Umbilical cord (tissue), 2 donors: ENCODE data around the gene ZNF549. TPM values are rescaled to one million over a fixed set of nuclear protein-coding genes. Genes with fewer than 3 reads are reported as not detected.

Source experiments
- DNase-seq: peaks from one replicate; pipeline ENCODE4 v3.0.0-alpha.2; 2015; ENCODE audit warnings: low spot score
- total RNA-seq: library from RNA; depleted of rRNA; stranded (reverse); fragments of >200 nt; gene quantifications from one replicate; pipeline ENCODE4 v1.2.3, GENCODE V29; 2014; ENCODE audit warnings: low replicate concordance; ENCODE audit not compliant: insufficient read depth

Gene ZNF549
- total RNA-seq, 1 donor from 2014 or later: 12.5 TPM

DNA sequence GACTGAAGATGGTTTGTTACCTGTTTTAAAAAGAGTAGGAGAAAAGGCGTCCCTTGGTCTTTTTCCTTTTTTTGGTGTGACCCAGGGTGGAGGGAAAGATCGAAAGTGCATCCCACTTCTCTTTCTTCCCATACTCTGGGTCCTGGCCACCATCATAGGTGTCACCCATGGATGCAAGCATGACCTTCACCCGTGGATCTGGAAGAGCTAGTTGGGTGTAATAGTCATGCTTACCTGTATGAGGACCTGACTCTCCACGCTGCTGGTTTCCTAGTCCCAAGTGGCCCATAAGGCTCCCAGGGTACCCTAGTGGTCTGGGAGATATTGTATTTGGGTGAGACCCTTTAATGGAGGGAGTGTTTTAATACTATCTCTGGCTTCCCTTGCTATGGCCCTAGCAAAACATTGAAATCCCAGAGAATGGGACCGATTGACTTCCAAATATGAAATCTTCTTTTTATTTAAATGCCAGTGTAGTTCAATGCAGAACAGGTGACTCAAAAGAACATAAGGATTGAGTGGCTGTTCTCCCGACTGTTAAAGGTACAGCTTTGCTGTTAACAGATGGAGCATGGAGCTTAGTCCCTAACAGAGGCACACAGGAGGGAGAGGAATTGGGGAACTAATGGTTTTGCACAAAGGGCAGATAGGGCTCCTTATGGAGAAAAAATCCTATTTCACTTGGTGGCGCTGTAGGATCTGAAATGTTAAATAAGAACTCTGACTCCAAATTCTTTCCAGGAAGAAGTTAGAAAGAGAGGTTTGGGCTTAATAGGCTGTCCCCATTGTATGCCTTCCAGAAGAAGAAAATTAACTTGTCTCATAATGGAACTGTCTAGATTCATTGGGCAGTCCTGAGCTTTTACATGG is 39.5 kb downstream of the ZNF549 start:
- no peak for DNase-seq

DNA sequence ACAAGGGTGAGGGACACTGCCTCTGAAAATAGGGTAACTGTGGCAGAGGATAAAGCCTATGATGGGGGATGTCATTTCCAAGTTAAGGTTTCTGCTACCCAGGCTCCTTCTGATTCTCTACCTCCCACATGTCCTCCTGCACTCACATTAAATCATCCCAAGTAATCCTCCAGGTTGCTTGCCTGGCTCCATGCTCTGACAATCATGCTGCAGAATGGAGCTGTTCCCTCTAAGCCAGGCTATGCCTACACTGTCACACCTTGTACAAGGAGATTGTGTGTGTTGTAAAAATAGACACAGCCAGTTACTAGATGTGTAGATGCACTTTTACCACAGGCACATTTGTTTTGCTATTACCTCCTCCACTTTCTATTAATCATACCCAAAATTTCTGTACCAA is 43.6 kb downstream of the ZNF549 start:
- DNase-seq: no peak

DNA sequence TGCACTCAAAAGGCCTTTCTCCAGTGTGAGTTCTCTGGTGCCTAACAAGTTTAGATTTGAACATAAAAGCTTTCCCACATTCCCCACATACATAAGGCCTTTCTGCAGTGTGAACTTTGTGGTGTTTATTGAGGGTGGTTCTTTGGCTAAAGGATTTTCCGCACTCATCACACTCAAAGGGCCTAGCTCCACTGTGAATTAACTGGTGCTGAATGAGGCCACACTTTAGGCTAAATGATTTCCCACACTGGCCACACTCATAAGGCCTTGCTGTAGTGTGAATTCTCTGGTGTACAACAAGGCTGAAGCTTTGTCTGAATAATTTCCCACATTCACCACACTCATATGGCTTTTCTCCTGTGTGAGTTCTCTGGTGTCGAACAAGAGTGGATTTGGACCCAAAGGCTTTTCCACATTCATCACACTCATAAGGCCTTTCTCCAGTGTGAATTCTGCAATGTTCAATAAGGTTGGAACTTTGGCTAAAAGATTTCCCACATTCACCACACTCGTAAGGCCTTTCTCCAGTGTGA is 45.3 kb downstream of the ZNF549 start:
- DNase-seq: no peak

DNA sequence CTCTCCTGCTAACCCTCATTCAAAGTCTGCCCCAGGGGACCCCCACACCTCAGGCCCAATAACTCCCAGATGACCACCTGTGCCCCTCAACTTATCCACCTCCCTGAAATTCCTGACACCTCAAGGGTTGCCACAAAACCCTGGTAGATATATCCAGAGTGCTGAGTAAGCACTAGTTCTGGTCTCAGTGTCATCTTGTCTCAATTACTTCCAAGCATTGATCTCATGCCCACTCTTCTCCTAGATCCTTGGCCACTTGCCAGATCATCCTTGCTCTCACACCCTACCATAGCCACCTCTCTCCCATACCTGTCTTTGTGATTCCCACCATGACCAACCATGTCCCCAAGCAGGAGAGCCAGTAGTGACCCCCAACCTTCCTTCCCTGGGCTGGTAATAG is 49.5 kb downstream of the ZNF549 start:
- DNase-seq: no peak

DNA sequence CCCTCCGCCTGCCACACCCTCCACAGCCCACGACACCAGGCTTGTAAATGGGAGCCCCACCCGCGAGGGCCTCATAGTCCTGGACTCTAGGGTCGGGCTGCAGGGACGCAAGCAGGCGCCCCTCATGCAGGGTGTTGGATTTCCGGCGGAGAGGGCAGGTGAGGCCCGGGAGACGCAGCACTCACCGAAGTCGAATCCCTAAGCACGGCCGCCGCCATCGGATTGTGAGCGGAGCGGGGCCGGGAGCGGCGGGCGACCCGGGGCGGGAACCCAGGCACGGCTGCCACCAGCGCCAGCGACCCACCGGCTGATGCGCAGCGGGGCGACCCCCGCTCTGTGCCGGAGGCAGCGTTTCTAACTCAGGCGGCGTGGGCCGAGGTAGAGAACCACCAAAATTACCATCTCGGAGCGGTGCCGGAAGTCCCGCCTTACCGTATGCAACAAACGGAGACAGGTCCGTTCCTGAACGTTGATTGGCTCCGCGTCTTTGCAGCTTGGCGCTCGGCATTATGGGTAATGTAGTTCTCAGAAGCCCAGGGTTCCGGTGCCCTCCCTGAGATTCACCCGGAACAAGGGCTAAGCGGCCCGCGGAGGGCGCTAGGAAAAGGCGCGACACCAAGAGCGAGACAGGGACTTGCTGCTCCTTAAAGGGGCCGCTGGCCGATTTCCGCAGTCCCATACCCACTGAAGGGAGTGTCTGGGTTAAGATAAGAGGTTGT is 51.5 kb downstream of the ZNF549 start, which contains the start of gene ZNF416:
TSS of gene ZNF416 (minus strand) at position 425 of the 719 bp plus-strand sequence. CDS start at position 218, 207 bp downstream.
- DNase-seq: peak; percentile 100

DNA sequence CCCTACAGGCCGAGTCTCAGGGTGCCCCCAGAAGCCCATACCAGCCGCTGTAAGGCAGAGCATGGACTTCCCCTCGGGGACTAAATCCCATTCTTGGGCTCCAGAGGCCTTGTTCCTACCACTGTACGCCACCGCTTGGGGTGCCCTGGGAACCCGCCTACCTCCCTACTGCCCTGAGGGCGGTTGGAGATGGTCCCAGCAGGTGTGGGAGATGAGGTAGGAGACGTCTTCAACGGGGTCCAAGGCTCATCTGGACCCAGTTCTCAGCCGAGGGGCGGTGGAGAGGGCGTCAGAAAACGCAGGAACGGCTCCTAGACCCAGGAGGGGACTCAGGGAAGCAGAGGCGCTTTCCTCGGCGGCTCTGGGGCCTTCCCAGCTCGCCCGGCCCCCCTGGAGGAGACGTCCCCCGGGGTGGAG is 56.0 kb downstream of the ZNF549 start:
- DNase-seq: no peak

DNA sequence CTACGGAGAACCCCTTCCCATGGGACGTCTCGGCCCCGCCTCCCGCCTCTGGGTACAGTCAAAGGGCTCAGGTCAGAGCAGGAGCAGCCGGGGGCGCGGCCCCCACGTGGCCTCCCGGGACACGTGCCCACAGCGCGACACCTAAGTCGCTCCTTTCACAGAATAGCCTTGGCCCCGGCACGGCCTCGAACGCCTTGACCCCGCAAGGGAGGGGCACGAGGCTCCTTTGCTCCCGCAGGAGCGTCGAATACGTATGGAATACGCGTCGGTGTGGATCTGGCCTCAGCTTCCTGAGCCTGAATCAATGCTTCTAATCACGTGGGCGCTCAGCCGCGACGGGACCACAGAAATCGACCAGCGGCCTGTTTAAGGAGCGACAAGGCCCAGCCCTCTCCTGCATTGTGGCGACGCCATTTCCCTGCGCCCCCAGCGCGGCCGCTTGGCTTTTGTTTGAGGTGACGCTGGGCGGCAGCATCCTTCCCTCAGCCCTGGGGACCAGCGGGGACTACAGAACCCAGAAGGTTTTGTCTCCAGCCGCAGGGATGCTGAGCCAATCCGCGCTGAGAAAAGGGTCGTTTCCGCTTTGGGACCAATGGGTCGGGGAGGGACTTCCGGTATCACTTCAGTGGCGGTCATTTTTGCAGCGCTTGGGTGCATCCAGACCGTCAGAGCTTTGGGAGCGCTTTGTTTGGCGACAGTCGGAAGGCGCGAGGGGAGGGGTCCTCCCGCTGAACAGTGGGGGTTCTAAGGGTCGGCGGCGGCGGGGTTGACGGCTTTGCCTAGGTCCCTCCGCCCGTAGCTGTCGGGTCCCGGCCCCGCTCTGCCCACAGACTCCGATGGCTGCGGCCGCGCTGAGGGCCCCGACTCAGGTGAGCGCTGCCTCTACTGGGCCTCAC is 56.6 kb downstream of the ZNF549 start, which contains the start of gene ZIK1:
TSS of gene ZIK1 (plus strand) at position 625 of the 896 bp plus-strand sequence. CDS start at position 837, 212 bp downstream.
- peak; percentile 98 for DNase-seq

DNA sequence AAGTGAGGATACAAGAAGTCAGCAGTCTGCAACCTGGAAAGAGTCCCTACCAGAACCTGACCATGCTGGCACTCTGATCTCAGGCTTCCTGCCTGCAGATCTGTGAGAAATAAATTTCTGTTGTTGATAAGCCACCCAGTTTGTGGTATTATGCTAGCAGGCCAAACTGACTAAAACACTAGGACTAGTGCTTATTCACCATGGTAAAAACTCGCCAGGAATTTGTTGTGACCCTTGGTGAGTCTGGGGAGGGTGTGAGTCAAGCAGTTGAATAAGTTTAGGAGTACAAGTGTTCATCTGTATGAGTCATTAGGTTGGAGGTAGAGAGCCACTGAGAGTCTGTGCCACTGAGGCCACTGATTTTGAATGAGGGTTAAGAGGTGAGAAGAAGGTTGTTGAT is 60.4 kb downstream of the ZNF549 start:
- DNase-seq: no peak

DNA sequence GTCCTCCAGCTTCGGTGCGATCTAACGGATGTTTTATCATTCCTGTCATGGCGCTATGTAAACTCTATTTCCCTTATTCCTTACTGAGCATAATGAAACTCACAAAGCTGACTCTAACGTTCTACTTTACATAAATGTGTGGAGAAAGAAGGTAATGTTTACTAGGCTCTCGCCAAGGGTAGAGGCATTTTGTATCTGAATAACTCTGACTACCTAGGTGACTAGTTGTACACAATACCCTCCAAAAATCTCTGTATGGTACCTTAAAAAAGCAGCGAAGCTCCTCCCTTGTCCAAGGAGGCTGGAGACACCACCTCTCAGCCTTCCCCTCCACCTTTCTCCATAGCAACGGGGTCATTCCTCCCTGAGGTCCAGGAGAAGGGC is 72.2 kb downstream of the ZNF549 start:
- DNase-seq: no peak

DNA sequence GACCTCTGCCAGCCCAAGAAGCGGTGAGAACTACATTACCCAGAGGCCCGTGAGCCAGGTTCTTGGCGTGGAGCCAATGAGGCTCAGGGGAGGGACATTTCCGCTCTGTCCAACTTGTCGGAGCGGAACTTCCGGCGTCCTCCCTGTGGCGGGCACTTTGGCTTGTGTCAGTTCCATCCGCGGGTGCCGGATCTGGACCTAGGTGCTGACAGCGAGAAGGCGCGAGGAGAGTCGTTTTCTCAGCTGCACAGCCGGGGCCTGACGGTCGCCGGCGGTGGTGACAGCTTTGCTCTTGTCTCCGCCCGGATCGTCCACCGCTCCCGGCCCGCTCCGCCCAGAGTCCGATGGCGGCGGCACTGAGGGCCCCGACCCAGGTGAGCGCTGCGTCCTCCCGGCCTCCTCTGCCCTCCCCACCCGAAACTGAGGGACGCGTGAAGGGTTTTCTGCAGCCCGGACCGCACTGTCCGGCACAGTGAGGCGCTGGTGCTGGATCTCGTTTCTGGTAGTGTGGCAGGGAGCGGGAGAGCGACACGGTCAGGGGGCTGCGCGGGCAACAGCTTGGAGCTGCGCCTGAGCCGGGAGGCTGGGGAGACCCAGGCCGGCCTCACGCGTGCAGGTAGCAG is 72.7 kb downstream of the ZNF549 start, which contains the start of gene ZNF530:
TSS of gene ZNF530 (plus strand) at position 125 of the 623 bp plus-strand sequence. CDS start 4,461 bp downstream, outside the sequence.
- peak; percentile 95 for DNase-seq

DNA sequence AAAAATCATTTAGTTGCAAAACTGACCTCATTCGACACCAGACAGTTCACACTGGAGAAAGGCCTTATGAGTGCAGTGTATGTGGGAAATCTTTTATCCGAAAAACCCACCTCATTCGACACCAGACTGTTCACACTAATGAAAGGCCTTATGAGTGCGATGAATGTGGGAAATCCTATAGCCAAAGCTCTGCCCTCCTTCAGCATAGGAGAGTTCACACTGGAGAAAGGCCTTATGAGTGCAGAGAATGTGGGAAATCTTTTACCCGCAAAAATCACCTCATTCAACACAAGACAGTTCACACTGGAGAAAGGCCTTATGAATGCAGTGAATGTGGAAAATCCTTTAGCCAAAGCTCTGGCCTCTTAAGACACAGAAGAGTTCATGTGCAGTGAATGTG is 79.8 kb downstream of the ZNF549 start:
- DNase-seq: no peak

Other genes starting within 250 kb of the ZNF549 start
- gene ZNF460, start 246.9 kb upstream of the ZNF549 start, total RNA-seq: 119 TPM
- gene ZNF543, start 206.9 kb upstream of the ZNF549 start, total RNA-seq: 12.3 TPM
- 12.8 TPM for gene ZNF304, start 176.1 kb upstream of the ZNF549 start, total RNA-seq
- 3.1 TPM for gene TRAPPC2B, start 163.8 kb upstream of the ZNF549 start, total RNA-seq
- 5.3 TPM for gene ZNF547, start 163.8 kb upstream of the ZNF549 start, total RNA-seq
- gene ZNF548, start 137.5 kb upstream of the ZNF549 start, total RNA-seq: 33.7 TPM
- 18.5 TPM for gene ZNF17, start 116.2 kb upstream of the ZNF549 start, total RNA-seq
- gene ZNF749, start 92.0 kb upstream of the ZNF549 start, total RNA-seq: 10.1 TPM
- gene VN1R1, start 70.2 kb upstream of the ZNF549 start, total RNA-seq: 4.3 TPM
- gene ZNF772, start 49.8 kb upstream of the ZNF549 start, total RNA-seq: 13.7 TPM
- gene ZNF419, start 39.6 kb upstream of the ZNF549 start, total RNA-seq: 32.7 TPM
- gene ZNF773, start 27.4 kb upstream of the ZNF549 start, total RNA-seq: 13.5 TPM
- 2.9 TPM for gene ZNF550, start 32.5 kb downstream of the ZNF549 start, total RNA-seq
- gene ZNF416, start 51.6 kb downstream of the ZNF549 start, total RNA-seq: 1.2 TPM
- 14.4 TPM for gene ZIK1, start 56.8 kb downstream of the ZNF549 start, total RNA-seq
- gene ZNF530, start 72.5 kb downstream of the ZNF549 start, total RNA-seq: 2.2 TPM
- gene ZNF134, start 86.9 kb downstream of the ZNF549 start, total RNA-seq: 42.6 TPM
- gene ZNF211, start 105.8 kb downstream of the ZNF549 start, total RNA-seq: 20.5 TPM
- gene ZSCAN4, start 141.6 kb downstream of the ZNF549 start, total RNA-seq: not detected
- gene ZNF551, start 154.6 kb downstream of the ZNF549 start, total RNA-seq: 13.0 TPM
- 8.2 TPM for gene ZNF154, start 181.8 kb downstream of the ZNF549 start, total RNA-seq
- 10.4 TPM for gene ZNF671, start 200.3 kb downstream of the ZNF549 start, total RNA-seq
- 25.8 TPM for gene ZNF776, start 219.5 kb downstream of the ZNF549 start, total RNA-seq
- 19.3 TPM for gene ZNF586, start 242.3 kb downstream of the ZNF549 start, total RNA-seq